AG09309 (cell line): ENCODE results near the gene ZMIZ1.

Experiments
- DNase-seq: peaks from one replicate; pipeline ENCODE4 v3.0.0-alpha.2; 2010; ENCODE audit warnings: low read depth
- H3K4me3 ChIP-seq: 2 replicates; pipeline ENCODE4 v1.5.1; 2011; ENCODE audit warnings: mild to moderate bottlenecking, low read depth, low read length, moderate library complexity; ENCODE audit not compliant: control insufficient read depth
- TF ChIP-seq, protein P1 (sequence below): IDR thresholded peaks from 2 replicates; pipeline ENCODE4 v1.5.1; 2011; ENCODE audit warnings: mild to moderate bottlenecking, low read depth, low read length, inconsistent platforms; ENCODE audit not compliant: insufficient read depth, control insufficient read depth; ENCODE audit errors: missing control alignments

Gene ZMIZ1

DNA sequence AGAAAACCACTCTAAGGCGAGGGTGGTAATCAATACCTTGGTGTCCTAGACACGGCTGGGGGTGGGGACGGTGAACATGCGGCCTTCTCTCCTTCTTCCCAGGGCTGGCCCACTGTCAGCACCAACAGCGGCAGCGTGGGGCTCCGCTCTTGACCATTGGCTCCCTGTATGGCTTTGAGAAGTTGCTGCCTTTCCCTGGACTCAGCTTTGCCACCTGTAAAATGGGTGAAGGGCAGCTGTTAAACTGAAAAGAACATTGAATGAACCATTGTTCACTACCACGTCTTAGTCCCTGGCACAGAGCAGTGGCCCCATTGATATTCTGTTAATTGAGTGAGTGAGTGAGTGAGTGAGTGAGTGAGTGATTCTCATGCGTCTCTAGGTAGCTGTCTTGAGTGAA is 95.3 kb downstream of the ZMIZ1 start:
- no peak for DNase-seq
- TF ChIP-seq, protein P1, sequence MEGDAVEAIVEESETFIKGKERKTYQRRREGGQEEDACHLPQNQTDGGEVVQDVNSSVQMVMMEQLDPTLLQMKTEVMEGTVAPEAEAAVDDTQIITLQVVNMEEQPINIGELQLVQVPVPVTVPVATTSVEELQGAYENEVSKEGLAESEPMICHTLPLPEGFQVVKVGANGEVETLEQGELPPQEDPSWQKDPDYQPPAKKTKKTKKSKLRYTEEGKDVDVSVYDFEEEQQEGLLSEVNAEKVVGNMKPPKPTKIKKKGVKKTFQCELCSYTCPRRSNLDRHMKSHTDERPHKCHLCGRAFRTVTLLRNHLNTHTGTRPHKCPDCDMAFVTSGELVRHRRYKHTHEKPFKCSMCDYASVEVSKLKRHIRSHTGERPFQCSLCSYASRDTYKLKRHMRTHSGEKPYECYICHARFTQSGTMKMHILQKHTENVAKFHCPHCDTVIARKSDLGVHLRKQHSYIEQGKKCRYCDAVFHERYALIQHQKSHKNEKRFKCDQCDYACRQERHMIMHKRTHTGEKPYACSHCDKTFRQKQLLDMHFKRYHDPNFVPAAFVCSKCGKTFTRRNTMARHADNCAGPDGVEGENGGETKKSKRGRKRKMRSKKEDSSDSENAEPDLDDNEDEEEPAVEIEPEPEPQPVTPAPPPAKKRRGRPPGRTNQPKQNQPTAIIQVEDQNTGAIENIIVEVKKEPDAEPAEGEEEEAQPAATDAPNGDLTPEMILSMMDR, result no peak
- no peak overlapping the region for H3K4me3 ChIP-seq

- no peak overlapping the region for H3K4me3 ChIP-seq
- no peak for DNase-seq
- TF ChIP-seq, protein P1, result no peak
Observed at GRCh38 chr10:79165070-79165778, 96.5 kb downstream of the ZMIZ1 start.

GRCh38 chr10:79166312-79166721 is 97.6 kb downstream of the ZMIZ1 start:
- TF ChIP-seq, protein P1, result no peak
- no peak for DNase-seq
- no peak overlapping the region for H3K4me3 ChIP-seq

DNA sequence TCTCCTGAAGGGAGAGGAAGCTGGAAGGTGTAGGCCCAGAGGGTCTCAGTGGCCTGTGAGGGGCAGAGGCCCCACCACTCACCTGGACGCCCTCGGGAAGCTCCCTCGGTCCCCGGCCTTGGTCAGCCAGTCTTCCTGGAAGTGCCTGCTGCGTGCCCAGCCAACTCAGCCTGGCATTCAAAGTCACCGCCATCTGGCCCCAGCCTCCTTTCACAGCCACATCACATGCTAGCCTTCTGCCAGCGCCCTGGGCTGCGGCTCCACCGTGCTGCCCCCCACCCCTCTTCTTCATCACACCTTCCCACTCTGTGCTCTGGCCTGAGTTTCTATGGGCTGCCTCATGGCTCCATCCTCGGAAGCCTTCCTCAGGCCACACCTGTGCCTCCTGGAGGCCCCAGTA is 98.0 kb downstream of the ZMIZ1 start:
- TF ChIP-seq, protein P1, result no peak
- DNase-seq, result no peak
- H3K4me3 ChIP-seq, result no peak overlapping the region

DNA sequence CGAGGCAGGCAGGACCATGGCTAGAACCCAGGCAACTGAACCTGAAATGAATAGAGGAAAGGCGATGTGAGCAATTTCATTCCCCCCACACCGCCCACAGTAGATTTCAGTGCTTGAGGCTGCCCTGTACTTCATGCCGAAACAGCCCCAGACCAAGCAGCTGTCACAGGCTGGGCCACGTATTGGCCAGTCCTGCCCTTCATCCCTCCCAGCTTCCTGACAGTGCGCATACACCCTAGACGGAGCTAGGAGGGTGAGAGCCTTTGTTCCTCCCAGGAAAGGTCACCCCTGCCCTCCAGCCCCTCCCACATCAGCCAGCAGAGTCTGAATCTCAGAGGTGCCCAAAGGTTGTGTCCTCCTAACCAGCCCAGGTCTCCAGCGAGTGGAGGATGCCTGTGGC is 98.8 kb downstream of the ZMIZ1 start:
- H3K4me3 ChIP-seq, result no peak overlapping the region
- TF ChIP-seq, protein P1, result no peak
- DNase-seq, result no peak

- TF ChIP-seq, protein P1, result no peak
- no peak overlapping the region for H3K4me3 ChIP-seq
- DNase-seq, result no peak
Observed at GRCh38 chr10:79168210-79168609, 99.4 kb downstream of the ZMIZ1 start.

- no peak overlapping the region for H3K4me3 ChIP-seq
- no peak for DNase-seq
- TF ChIP-seq, protein P1, result no peak
Observed at GRCh38 chr10:79170226-79170752, 101.5 kb downstream of the ZMIZ1 start.
